ENCODE measurements around the gene C16orf96.

- TF ChIP-seq, protein P1, sequence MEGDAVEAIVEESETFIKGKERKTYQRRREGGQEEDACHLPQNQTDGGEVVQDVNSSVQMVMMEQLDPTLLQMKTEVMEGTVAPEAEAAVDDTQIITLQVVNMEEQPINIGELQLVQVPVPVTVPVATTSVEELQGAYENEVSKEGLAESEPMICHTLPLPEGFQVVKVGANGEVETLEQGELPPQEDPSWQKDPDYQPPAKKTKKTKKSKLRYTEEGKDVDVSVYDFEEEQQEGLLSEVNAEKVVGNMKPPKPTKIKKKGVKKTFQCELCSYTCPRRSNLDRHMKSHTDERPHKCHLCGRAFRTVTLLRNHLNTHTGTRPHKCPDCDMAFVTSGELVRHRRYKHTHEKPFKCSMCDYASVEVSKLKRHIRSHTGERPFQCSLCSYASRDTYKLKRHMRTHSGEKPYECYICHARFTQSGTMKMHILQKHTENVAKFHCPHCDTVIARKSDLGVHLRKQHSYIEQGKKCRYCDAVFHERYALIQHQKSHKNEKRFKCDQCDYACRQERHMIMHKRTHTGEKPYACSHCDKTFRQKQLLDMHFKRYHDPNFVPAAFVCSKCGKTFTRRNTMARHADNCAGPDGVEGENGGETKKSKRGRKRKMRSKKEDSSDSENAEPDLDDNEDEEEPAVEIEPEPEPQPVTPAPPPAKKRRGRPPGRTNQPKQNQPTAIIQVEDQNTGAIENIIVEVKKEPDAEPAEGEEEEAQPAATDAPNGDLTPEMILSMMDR (conservative IDR thresholded peaks at IDR 0.05) = no peak
- no peak for TF ChIP-seq EZH2 (IDR thresholded peaks at IDR 0.05; ENCODE audit: low read depth)
Observed at GRCh38 chr16:4513881-4514280, 42.3 kb upstream of the C16orf96 start.
